HepG2 (cell line): ENCODE results near the gene GGA1. TPM values are rescaled to one million over a fixed set of nuclear protein-coding genes. Genes with fewer than 3 reads are reported as not detected.

Experiments
- ADNP ChIP-seq: sonication (generic); formaldehyde crosslinking; IDR thresholded peaks from 2 replicates; pipeline ENCODE4 v1.4.0; 2020; ENCODE audit warnings: missing genetic modification reagents
- GABPB1 ChIP-seq: IDR thresholded peaks from 2 replicates; pipeline ENCODE4 v1.6.1; 2016; ENCODE audit warnings: mild to moderate bottlenecking, missing genetic modification reagents, moderate library complexity, missing compliant biosample characterization
- HOXA3 ChIP-seq: sonication (generic); formaldehyde crosslinking; IDR thresholded peaks from 2 replicates; pipeline ENCODE4 v1.5.0; 2020; ENCODE audit warnings: missing genetic modification reagents
- MAFF ChIP-seq: IDR thresholded peaks from 2 replicates; pipeline ENCODE4 v1.6.1; 2011; ENCODE audit warnings: low read depth, low read length, improper control_type of control experiment
- NFE2L1 ChIP-seq: sonication (generic); formaldehyde crosslinking; IDR thresholded peaks from 2 replicates; pipeline ENCODE4 v1.4.0; 2020; ENCODE audit warnings: missing genetic modification reagents, mild to moderate bottlenecking, borderline replicate concordance
- TBX2 ChIP-seq: sonication (generic); formaldehyde crosslinking; IDR thresholded peaks from 2 replicates; pipeline ENCODE4 v1.5.0; 2020; ENCODE audit warnings: missing genetic modification reagents, mild to moderate bottlenecking, borderline replicate concordance
- TOE1 ChIP-seq: sonication (generic); formaldehyde crosslinking; IDR thresholded peaks from 2 replicates; pipeline ENCODE4 v1.4.0; 2020; ENCODE audit warnings: mild to moderate bottlenecking, missing genetic modification reagents
- XRCC5 ChIP-seq: fragments of 200-400 bp; formaldehyde crosslinking; optimal IDR thresholded peaks from 2 replicates; pipeline ENCODE3; 2017; ENCODE audit warnings: mild to moderate bottlenecking, low read length
- ZNF24 ChIP-seq: fragments of 450-650 bp; IDR thresholded peaks from 2 replicates; pipeline ENCODE4 v1.6.1; 2017; ENCODE audit warnings: antibody characterized with exemption, mild to moderate bottlenecking
- ZNF317 ChIP-seq: sonication (generic); formaldehyde crosslinking; IDR thresholded peaks from 2 replicates; pipeline ENCODE4 v1.5.0; 2020; ENCODE audit warnings: mild to moderate bottlenecking, missing genetic modification reagents
- polyA plus RNA-seq, 8 experiments: library from polyadenylated mRNA; depleted of rRNA in 3 of 8; stranded (reverse) in 7 of 8; unstranded in 1 of 8; fragments of >200 nt; fragmentation: Illumina TruSeq in 4 of 8; extraction: Trizol in 4 of 8; gene quantifications; 2 replicates each; pipeline versions ENCODE4 v1.2.1 to v1.2.3, GENCODE V29; 2011 to 2016; ENCODE audit warnings: low read depth in 4 of 8, missing spikeins in 1 of 8, mixed read lengths in 1 of 8; ENCODE audit not compliant: insufficient read depth in 1 of 8
- total RNA-seq, 5 experiments: library from RNA; depleted of rRNA; stranded (reverse); fragments of >200 nt; fragmentation: Illumina TruSeq; extraction: Trizol; gene quantifications; 2 replicates each; pipeline ENCODE4 v1.2.3, GENCODE V29; 2016; ENCODE audit warnings: low read depth in 1 of 5
- TF ChIP-seq, protein P1 (sequence below): sonication (generic); formaldehyde crosslinking; IDR thresholded peaks from 2 replicates; pipeline ENCODE4 v1.4.0; 2020; ENCODE audit warnings: missing genetic modification reagents, borderline replicate concordance
- TF ChIP-seq, protein P2 (sequence below): sonication (generic); formaldehyde crosslinking; IDR thresholded peaks from 2 replicates; pipeline ENCODE4 v1.5.1; 2020; ENCODE audit warnings: missing genetic modification reagents, mild to moderate bottlenecking, borderline replicate concordance
- TF ChIP-seq, protein P3 (sequence below): sonication (generic); formaldehyde crosslinking; IDR thresholded peaks from 2 replicates; pipeline ENCODE4 v1.5.0; 2020; ENCODE audit warnings: mild to moderate bottlenecking, missing genetic modification reagents
- TF ChIP-seq, protein P4 (sequence below): sonication (generic); formaldehyde crosslinking; IDR thresholded peaks from 2 replicates; pipeline ENCODE4 v1.4.0; 2020; ENCODE audit warnings: missing genetic modification reagents
- TF ChIP-seq, protein P5 (sequence below): sonication (generic); formaldehyde crosslinking; IDR thresholded peaks from 2 replicates; pipeline ENCODE4 v1.4.0; 2020; ENCODE audit warnings: missing genetic modification reagents, borderline replicate concordance

GGA1 gene
- total and polyA plus RNA-seq, 2 of the 13 experiments (the other 11 are each of a cell fraction or from before 2014, with no cell fraction given) = 29.1 to 87.2 TPM

DNA sequence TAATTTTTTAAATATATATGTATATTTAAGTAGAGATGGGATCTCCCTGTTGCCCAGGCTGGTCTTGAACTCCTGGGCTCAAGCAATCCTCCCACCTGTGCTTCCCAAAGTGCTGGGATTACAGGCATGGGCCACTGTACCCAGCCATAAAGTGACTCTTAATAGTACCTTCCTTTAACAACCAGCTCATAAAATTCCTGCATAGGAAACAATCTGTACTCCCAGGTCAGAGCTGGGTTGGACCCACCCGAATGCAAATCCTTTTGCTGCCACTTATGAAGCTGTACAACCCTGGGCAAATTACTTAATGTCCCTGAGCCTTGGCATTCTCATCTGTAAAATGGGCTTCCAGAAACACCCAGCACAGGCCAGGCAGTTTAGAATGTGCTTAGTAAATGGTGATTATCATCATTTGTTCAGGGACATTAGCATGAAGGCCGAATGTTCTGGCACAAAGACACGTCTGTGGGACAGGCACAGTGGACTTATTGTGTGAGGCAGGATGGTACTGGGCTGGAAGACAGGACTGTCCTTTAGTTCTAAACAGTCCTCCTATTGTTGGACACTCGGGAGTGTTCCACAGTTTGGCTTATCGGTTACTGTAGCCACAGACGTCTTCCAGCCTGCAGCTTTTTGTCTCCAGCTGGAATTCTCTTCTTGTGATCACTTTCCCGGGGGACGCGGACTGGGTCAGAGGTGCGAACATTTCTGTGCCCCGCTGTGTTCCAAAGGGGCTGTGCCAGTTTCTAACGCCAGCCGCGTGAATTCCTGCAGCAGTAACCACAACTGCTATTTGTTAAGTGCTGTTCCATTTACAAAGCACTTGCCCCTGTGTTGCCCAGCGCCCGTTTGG, 55.8 kb downstream of the GGA1 start (continued):
- TF ChIP-seq, protein P1, sequence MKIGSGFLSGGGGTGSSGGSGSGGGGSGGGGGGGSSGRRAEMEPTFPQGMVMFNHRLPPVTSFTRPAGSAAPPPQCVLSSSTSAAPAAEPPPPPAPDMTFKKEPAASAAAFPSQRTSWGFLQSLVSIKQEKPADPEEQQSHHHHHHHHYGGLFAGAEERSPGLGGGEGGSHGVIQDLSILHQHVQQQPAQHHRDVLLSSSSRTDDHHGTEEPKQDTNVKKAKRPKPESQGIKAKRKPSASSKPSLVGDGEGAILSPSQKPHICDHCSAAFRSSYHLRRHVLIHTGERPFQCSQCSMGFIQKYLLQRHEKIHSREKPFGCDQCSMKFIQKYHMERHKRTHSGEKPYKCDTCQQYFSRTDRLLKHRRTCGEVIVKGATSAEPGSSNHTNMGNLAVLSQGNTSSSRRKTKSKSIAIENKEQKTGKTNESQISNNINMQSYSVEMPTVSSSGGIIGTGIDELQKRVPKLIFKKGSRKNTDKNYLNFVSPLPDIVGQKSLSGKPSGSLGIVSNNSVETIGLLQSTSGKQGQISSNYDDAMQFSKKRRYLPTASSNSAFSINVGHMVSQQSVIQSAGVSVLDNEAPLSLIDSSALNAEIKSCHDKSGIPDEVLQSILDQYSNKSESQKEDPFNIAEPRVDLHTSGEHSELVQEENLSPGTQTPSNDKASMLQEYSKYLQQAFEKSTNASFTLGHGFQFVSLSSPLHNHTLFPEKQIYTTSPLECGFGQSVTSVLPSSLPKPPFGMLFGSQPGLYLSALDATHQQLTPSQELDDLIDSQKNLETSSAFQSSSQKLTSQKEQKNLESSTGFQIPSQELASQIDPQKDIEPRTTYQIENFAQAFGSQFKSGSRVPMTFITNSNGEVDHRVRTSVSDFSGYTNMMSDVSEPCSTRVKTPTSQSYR (CRISPR knock-in tag) = no peak
- TF ChIP-seq ZNF24 (peak; percentile 27; the same call in 1 of the 2 replicates), GABPB1 (CRISPR knock-in tag) (no peak), MAFF (no peak), ADNP (CRISPR knock-in tag) (0 out of 2 replicates have a peak, but pooled peaks have one; percentile 50), TBX2 (CRISPR knock-in tag) (peak; percentile 36; the same call in 1 of the 2 replicates), ZNF317 (no peak), HOXA3 (CRISPR knock-in tag) (no peak), XRCC5 (peak; percentile 15), TOE1 (CRISPR knock-in tag) (no peak), NFE2L1 (CRISPR knock-in tag) (no peak)
- TF ChIP-seq, protein P2, sequence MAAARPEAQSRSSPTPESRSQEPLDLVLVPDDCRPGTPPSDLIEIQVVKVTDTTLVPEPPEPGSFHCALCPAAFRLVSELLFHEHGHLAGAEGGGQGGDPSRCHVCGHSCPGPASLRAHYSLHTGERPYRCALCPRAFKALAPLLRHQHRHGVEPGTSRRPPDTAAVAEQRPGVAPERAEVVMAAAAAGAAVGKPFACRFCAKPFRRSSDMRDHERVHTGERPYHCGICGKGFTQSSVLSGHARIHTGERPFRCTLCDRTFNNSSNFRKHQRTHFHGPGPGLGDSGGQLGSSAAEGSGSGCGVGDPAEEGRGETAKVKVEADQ (CRISPR knock-in tag) = no peak
- TF ChIP-seq, protein P3, sequence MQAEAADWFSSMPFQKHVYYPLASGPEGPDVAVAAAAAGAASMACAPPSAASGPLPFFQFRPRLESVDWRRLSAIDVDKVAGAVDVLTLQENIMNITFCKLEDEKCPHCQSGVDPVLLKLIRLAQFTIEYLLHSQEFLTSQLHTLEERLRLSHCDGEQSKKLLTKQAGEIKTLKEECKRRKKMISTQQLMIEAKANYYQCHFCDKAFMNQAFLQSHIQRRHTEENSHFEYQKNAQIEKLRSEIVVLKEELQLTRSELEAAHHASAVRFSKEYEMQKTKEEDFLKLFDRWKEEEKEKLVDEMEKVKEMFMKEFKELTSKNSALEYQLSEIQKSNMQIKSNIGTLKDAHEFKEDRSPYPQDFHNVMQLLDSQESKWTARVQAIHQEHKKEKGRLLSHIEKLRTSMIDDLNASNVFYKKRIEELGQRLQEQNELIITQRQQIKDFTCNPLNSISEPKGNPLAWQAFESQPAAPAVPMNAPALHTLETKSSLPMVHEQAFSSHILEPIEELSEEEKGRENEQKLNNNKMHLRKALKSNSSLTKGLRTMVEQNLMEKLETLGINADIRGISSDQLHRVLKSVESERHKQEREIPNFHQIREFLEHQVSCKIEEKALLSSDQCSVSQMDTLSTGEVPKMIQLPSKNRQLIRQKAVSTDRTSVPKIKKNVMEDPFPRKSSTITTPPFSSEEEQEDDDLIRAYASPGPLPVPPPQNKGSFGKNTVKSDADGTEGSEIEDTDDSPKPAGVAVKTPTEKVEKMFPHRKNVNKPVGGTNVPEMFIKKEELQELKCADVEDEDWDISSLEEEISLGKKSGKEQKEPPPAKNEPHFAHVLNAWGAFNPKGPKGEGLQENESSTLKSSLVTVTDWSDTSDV (CRISPR knock-in tag) = no peak
- TF ChIP-seq, protein P4, sequence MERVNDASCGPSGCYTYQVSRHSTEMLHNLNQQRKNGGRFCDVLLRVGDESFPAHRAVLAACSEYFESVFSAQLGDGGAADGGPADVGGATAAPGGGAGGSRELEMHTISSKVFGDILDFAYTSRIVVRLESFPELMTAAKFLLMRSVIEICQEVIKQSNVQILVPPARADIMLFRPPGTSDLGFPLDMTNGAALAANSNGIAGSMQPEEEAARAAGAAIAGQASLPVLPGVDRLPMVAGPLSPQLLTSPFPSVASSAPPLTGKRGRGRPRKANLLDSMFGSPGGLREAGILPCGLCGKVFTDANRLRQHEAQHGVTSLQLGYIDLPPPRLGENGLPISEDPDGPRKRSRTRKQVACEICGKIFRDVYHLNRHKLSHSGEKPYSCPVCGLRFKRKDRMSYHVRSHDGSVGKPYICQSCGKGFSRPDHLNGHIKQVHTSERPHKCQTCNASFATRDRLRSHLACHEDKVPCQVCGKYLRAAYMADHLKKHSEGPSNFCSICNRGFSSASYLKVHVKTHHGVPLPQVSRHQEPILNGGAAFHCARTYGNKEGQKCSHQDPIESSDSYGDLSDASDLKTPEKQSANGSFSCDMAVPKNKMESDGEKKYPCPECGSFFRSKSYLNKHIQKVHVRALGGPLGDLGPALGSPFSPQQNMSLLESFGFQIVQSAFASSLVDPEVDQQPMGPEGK (CRISPR knock-in tag) = no peak
- TF ChIP-seq, protein P5, sequence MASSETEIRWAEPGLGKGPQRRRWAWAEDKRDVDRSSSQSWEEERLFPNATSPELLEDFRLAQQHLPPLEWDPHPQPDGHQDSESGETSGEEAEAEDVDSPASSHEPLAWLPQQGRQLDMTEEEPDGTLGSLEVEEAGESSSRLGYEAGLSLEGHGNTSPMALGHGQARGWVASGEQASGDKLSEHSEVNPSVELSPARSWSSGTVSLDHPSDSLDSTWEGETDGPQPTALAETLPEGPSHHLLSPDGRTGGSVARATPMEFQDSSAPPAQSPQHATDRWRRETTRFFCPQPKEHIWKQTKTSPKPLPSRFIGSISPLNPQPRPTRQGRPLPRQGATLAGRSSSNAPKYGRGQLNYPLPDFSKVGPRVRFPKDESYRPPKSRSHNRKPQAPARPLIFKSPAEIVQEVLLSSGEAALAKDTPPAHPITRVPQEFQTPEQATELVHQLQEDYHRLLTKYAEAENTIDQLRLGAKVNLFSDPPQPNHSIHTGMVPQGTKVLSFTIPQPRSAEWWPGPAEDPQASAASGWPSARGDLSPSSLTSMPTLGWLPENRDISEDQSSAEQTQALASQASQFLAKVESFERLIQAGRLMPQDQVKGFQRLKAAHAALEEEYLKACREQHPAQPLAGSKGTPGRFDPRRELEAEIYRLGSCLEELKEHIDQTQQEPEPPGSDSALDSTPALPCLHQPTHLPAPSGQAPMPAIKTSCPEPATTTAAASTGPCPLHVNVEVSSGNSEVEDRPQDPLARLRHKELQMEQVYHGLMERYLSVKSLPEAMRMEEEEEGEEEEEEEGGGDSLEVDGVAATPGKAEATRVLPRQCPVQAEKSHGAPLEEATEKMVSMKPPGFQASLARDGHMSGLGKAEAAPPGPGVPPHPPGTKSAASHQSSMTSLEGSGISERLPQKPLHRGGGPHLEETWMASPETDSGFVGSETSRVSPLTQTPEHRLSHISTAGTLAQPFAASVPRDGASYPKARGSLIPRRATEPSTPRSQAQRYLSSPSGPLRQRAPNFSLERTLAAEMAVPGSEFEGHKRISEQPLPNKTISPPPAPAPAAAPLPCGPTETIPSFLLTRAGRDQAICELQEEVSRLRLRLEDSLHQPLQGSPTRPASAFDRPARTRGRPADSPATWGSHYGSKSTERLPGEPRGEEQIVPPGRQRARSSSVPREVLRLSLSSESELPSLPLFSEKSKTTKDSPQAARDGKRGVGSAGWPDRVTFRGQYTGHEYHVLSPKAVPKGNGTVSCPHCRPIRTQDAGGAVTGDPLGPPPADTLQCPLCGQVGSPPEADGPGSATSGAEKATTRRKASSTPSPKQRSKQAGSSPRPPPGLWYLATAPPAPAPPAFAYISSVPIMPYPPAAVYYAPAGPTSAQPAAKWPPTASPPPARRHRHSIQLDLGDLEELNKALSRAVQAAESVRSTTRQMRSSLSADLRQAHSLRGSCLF = no peak
